NCI-H128 (cell line): Measurements from ENCODE around the gene WNT11.

Experiments used
- DNase-seq: peaks from one replicate; lab custom pipeline; 2025; ENCODE audit not compliant: unreplicated experiment; lab: John Stamatoyannopoulos, UW

WNT11 gene

DNA sequence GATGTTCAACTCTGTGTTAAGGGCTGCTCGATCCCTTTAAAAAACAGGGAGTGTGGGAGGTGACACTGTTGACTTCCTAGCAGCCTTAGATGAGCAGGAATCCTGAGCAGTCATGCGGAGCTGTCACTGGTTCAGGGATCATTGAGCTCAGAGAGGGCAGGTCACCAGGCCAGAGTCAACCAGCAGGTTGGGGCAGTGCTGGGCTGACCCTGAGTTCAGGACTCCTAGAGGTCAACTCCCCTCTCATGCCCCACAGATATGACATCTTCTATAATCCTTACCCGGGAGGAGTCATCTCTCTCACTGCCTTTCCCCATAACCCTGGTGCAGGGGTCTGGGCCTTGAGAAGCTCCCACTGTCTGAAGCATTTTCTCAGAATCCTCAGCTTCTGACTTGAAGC, 12.9 kb upstream of the WNT11 start:
- DNase-seq, result no peak

DNA sequence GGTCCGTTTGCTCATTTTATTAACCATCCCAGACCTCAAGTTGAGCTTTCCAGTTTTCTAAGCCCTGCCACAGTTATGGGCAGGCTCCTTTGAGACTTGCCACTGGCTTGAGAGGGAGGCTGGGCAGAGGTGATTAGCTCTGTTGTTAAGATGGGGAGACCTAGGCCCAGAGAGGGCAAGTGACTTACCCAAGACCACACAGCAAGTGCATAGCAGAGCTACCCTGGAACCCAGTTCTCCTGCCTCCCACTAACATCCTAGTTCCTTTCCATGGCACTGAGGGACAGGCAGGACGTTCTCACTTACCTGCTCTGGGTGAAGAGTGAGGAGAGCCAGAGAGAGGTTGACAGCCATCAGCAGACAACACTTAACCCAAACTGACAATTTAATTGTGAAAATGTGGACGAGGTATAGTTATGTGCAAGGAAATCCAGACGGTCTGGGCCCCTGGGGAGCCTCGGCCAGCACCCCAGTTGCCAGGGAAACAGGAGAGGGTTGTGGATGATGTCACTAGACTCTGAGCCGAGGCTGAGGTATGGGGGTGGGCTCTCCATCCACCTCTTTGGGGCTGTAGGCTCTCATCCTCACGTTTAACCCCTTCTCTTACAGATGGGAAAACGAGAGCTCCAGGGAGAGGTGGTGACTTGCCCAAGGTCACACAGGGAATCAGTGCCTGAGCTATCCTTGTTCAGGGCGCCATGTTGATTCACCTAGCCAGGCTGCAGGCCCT, 12.3 kb upstream of the WNT11 start:
- DNase-seq, result no peak

DNA sequence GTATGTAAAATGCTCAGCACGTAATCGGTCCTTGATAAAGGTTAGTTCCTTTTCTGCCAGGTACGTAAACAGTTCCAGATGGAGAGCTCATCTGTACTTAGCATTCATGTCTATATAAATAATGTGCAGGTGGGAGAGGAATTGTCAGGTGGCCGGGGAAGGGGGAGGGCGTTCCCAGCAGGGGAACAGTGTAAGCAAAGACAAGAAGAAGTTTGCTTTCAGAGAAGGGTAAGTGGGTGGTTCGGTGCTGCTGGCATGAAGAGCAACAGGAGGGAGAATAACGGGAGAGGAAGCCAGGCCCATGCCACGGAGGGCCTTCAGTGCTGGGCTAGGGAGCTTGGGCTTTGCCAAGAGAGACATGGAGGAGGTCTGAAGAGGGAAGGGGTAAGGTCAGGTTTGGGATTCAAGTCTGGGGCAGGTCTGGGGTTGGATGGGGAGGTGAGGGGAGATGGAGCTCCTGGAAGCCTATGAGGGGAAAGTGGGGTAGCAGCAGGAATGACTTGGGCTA, 11.4 kb upstream of the WNT11 start:
- DNase-seq, result no peak

DNA sequence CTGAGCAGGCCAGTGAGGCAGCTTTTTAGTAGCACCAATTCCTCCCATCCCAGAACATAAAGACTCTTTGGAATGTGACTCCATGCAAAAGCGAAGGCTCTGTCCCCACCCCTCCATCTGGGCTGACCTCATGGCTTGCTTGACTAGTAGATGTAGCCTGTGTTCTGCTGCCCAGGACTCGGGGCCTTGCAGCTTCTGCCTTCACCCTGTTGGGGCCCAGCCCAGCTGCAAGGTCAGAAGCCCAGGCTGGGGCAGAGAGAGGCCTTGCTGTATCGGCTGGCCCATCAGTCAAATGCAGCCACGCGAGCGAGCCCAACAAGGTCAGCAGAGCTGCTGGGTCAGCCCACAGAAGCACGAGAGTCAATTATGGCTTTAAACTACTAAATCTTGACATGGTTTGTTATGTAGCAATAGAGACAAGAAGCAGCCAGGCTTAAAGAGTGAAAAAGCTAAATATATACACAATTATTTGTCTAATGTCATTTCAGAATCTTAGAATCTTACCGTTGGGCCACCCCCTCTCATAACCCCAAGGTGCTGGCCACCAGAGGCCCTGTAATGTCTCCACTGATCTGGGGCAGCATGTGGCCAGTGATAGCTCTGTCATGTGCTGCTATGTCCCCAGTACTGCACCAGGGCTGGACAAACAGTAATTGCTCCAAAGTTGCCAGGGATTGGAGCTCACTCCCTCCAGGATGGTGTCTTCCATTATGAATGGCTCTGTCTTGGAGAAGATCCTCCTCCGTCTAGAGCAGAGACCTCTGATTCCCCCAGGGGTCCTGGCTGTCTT, 10.4 kb upstream of the WNT11 start:
- no peak for DNase-seq

DNA sequence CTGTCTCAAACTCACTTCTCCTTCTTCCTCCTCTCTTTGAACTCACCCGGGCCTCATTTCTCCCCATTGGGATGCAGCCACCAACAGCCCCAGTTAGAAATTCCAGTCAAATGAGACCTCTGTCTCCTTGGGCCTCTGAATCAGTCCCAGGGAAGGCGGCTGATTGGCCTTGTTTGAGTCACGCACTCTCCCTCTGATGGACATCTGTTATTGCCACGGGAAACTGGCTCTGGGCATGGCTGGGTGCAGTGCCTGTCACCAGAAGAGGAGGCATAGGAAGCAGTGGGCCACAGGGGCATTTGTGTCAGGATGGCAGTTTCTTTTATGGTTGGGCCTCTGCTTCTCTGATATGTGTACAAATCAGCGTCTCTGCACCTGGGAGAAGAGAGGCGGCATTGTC, 9.6 kb upstream of the WNT11 start:
- no peak for DNase-seq

GRCh38 chr11:76214968-76215548, 8.8 kb upstream of the WNT11 start:
- DNase-seq, result no peak

DNA sequence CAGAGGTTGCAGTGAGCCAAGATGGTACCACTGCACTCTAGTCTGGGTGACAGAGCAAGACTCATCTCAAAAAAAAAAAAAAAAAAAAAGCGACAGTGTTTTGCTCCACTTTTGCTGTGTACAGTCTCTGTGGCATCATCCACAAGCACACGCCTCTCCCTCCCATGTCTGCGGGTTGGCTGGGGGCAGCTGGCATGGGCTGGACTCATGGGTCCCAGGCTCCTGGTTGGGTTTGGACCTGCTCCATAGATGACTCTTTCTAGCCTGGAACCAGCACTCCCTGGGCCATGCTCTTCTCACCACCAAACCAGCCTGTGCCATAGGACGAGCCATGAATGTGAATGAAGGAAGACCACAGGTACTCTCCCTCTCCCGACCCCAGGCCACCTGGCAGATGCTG, 7.9 kb upstream of the WNT11 start:
- DNase-seq, result no peak

DNA sequence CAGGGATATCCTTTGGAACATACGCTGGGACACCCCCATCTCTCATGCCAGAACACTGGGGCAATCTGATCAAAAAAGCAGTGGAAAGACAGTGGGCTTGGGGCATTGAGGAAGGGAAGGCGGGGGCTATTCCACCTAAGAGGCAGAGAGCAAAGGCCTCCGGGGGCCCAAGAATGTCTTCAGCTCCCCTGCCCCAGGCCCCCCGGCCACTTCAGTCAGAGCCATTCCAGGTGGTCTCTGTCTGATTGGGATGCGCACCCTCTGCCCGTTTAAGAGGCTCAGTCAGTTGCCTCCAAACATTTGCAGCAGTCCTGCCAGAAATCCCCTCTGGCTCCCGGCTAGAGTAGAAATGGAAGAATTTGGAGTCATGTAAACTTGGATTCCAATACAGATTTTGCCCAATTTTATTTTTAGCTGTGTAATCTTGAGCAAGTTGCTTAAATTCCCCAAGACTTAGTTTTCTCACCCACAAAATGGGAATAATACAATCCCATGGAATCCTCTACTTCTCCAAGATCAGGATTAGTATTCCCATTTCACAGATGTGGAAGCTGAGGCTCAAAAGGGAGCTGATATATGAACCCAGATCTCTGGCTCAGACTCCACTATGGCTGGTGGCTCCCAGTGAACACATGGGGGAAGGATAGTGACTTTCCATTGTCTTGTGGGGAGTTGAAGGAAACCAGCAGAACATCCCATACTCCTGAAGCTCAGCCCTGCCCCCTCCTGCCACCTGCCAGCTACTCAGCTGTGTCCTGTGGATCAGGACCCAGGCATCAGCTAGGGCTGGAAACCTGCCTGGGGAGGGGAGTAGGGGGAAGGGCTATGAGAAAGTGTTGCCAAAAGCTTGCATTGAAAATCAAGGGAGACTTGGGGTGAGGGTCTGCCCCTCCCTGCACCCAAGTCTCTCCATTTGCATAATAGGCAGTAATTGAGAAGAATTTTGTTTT, 6.1 kb upstream of the WNT11 start:
- DNase-seq, result no peak

- DNase-seq, result no peak
Observed at GRCh38 chr11:76210931-76211851, 4.9 kb upstream of the WNT11 start.

GRCh38 chr11:76209973-76210930, 4.0 kb upstream of the WNT11 start:
- peak; percentile 14 for DNase-seq

DNA sequence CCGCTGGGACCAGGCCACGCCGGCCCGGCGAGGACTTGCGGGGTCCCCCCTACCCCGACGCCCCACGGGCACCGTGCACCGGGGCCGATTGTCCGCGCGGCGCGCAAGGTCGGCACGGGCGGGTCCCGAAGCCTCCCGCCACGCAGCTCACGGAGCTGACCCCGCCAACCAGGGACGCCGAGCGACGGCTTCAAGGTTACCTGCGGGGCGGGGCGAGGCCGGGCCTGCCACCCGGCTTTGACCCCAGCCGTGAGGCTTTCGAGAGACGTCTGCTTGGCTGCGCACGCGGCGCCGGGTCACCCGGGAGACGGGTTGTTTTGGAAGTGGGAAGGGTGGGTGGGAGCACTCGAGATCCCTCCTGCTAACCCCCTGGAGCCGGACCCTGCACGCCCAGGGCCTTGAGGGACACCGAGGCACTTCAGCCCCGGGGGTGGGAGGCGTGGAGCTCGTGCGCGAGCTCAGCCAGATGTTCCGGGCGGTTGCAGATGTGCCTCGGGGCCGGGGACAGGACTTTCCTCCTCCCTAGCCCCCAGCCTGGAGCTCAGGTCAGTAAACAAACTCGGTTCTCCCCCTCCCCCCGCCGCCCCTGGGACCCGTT, 3.2 kb upstream of the WNT11 start:
- no peak for DNase-seq

- DNase-seq, result peak; percentile 37
Observed at GRCh38 chr11:76208438-76209374, 2.4 kb upstream of the WNT11 start.

DNA sequence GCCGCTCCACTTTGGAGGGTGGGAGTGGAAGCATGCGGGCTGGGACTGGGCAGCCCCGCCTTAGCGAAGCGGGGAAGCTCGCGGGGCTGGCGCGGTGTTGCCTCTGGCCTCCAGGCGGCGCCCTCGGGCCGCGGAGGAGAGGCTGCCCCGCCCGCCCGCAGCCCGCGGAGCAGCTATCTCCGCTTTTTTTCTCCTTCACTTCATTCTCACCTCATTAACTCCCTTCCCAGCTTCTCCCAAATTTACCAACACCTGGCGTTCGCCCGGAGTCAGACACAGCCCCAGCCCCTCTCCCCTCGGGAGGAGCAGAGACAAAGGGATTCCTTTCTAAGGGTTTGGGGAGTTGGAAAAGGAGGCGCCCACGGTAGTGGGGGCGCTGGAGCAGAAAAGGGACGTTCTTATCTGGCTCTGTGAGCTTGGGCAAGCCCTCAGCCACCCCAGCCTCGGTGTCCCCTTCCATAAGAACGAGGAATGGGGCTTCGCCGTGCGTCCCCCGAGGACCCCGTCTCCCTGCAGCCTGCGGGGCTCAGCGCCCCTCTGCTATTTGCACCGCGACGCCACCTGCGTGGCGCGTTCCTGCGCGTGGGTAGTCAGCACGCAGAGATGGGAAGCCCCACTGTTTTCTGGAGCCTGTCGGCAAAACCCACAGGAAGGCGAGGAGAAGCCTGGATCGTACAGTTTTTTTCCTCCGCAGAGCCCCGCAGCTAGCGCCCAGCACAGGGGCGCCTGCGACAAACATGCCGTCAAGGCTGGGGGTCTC, 1.5 kb upstream of the WNT11 start:
- peak; percentile 58 for DNase-seq

DNA sequence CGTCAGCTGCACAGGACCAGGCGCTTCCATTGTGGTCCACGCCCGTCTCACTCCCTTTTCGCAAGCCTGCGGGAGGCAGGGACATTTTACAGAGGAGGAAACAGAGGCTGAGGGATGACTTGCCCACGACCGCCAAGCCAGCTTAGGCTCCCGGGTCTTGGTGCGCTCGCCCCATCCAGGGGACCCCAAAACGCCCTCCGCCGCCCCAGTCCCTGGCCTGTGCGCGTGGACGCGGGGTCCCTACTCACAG, 300 bp downstream of the WNT11 start:
- DNase-seq, result no peak

- no peak for DNase-seq
Observed at GRCh38 chr11:76205252-76206076, 838 bp downstream of the WNT11 start.

DNA sequence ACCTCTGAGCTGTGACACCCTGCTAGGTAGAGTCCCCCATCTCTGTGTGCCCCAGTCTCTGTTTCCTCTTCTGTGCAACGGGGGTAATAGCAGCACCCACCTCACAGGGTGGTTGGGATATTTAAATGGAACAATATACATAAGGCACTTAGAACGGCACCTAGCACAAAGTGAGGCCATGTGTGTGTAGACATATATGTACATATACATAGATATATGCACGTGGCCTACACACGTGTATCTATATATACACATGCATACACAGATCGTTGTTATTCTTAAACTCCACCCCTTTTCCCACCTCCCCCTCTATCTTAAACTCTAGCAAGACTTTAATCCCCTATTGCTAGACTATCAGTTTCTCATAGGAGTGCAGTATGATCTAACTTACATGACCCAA, 2.4 kb downstream of the WNT11 start:
- DNase-seq, result no peak
